WTC11 (cell line): Measurements from ENCODE around the gene IRS2. TPM values are rescaled to one million over a fixed set of nuclear protein-coding genes. Genes with fewer than 3 reads are reported as not detected.

ENCODE experiments used
- ATAC-seq: fragments of 200-7000 bp; cut with Tn5 transposase; 2 replicates; pipeline ENCODE4 v1.10.0; 2021; ENCODE audit warnings: mild to moderate bottlenecking, moderate library complexity
- CTCF ChIA-PET: fragments of 300-600 bp; sonication (Branson Sonifier 250); formaldehyde crosslinking; loops from one replicate; lab custom pipeline; 2021; ENCODE audit warnings: antibody characterized with exemption; lab: Charles Lee
- POLR2A ChIA-PET: fragments of 350-600 bp; sonication (Branson Sonifier 250); formaldehyde crosslinking; loops from one replicate; lab custom pipeline; 2021; ENCODE audit warnings: antibody characterized with exemption; lab: Charles Lee
- DNase-seq: peaks from one replicate; pipeline ENCODE4 v3.0.0; 2021; ENCODE audit warnings: low spot score
- H3K27ac Mint-ChIP-seq: 2 replicates; pipeline ENCODE4 v1.8.0; 2021; ENCODE audit warnings: mixed read lengths
- H3K27me3 Mint-ChIP-seq: 2 replicates; pipeline ENCODE4 v1.8.0; 2021; ENCODE audit warnings: low read depth, mild to moderate bottlenecking, moderate library complexity, mixed read lengths
- H3K36me3 Mint-ChIP-seq: 2 replicates; pipeline ENCODE4 v1.8.0; 2021; ENCODE audit warnings: mixed read lengths
- H3K4me1 Mint-ChIP-seq: 2 replicates; pipeline ENCODE4 v1.8.0; 2022; ENCODE audit warnings: mixed read lengths
- H3K4me3 Mint-ChIP-seq: 2 replicates; pipeline ENCODE4 v1.8.0; 2021; ENCODE audit warnings: mild to moderate bottlenecking, moderate library complexity, mixed read lengths
- H3K9me3 Mint-ChIP-seq: 2 replicates; pipeline ENCODE4 v1.8.0; 2021; ENCODE audit warnings: mixed read lengths
- CREM ChIP-seq: sonication (generic); formaldehyde crosslinking; IDR thresholded peaks from 2 replicates; pipeline ENCODE4 v1.8.1; 2022; ENCODE audit warnings: mild to moderate bottlenecking, missing genetic modification reagents, moderate library complexity
- EMX1 ChIP-seq: fragments of 250-450 bp; sonication (Bioruptor Pico); IDR thresholded peaks from 2 replicates; pipeline ENCODE4 v1.8.0; 2021; ENCODE audit warnings: mild to moderate bottlenecking
- FOXP1 ChIP-seq: sonication (generic); formaldehyde crosslinking; IDR thresholded peaks from 2 replicates; pipeline ENCODE4 v1.8.0; 2022; ENCODE audit warnings: missing genetic modification reagents, mild to moderate bottlenecking, moderate library complexity, borderline replicate concordance
- KAT7 ChIP-seq: sonication (generic); formaldehyde crosslinking; IDR thresholded peaks from 2 replicates; pipeline ENCODE4 v1.8.1; 2023; ENCODE audit warnings: missing genetic modification reagents, mild to moderate bottlenecking, borderline replicate concordance
- MXD4 ChIP-seq: fragments of 250-450 bp; sonication (Bioruptor Pico); IDR thresholded peaks from 2 replicates; pipeline ENCODE4 v1.8.0; 2021; ENCODE audit warnings: mild to moderate bottlenecking, moderate library complexity, borderline replicate concordance
- NFATC4 ChIP-seq: fragments of 250-450 bp; sonication (Bioruptor Pico); IDR thresholded peaks from 2 replicates; pipeline ENCODE4 v1.9.0; 2021; ENCODE audit warnings: mild to moderate bottlenecking
- NFYB ChIP-seq: sonication (generic); formaldehyde crosslinking; conservative IDR thresholded peaks from 2 replicates; pipeline ENCODE4 v1.8.0; 2022; ENCODE audit warnings: low read depth, missing genetic modification reagents
- NR1H2 ChIP-seq: sonication (generic); formaldehyde crosslinking; IDR thresholded peaks from 2 replicates; pipeline ENCODE4 v1.9.0; 2021; ENCODE audit warnings: mild to moderate bottlenecking, moderate library complexity, missing genetic modification reagents
- NR3C1 ChIP-seq: sonication (generic); formaldehyde crosslinking; conservative IDR thresholded peaks from 2 replicates; pipeline ENCODE4 v1.8.1; 2023; ENCODE audit warnings: low read depth, mild to moderate bottlenecking, missing genetic modification reagents
- SP1 ChIP-seq: sonication (generic); formaldehyde crosslinking; conservative IDR thresholded peaks from 2 replicates; pipeline ENCODE4 v1.8.1; 2022; ENCODE audit warnings: missing genetic modification reagents
- TEAD1 ChIP-seq: sonication (generic); formaldehyde crosslinking; IDR thresholded peaks from 2 replicates; pipeline ENCODE4 v1.8.0; 2022; ENCODE audit warnings: mild to moderate bottlenecking, missing genetic modification reagents
- ZNF219 ChIP-seq: sonication (generic); formaldehyde crosslinking; IDR thresholded peaks from 2 replicates; pipeline ENCODE4 v1.8.0; 2023; ENCODE audit warnings: missing genetic modification reagents, mild to moderate bottlenecking, borderline replicate concordance
- ZNF396 ChIP-seq: fragments of 250-450 bp; sonication (Bioruptor Pico); IDR thresholded peaks from 2 replicates; pipeline ENCODE4 v1.8.0; 2021; ENCODE audit warnings: mild to moderate bottlenecking, moderate library complexity, borderline replicate concordance
- total RNA-seq: library from RNA; stranded (reverse); gene quantifications from 3 replicates; pipeline ENCODE4 v1.2.3, GENCODE V29; 2021
- TF ChIP-seq, protein P1 (sequence below): fragments of 200-600 bp; IDR thresholded peaks from 2 replicates; pipeline ENCODE4 v1.8.0; 2022; ENCODE audit warnings: antibody characterized with exemption
- TF ChIP-seq, protein P2 (sequence below): sonication (generic); formaldehyde crosslinking; IDR thresholded peaks from 2 replicates; pipeline ENCODE4 v1.8.1; 2023; ENCODE audit warnings: mild to moderate bottlenecking, moderate library complexity, missing genetic modification reagents
- TF ChIP-seq, protein P3 (sequence below): sonication (generic); formaldehyde crosslinking; IDR thresholded peaks from 2 replicates; pipeline ENCODE4 v1.8.1; 2023; ENCODE audit warnings: mild to moderate bottlenecking, missing genetic modification reagents, moderate library complexity
- TF ChIP-seq, protein P4 (sequence below): sonication (generic); formaldehyde crosslinking; IDR thresholded peaks from 2 replicates; pipeline ENCODE4 v1.8.1; 2023; ENCODE audit warnings: mild to moderate bottlenecking, missing genetic modification reagents
- TF ChIP-seq, protein P5 (sequence below): sonication (generic); formaldehyde crosslinking; IDR thresholded peaks from 2 replicates; pipeline ENCODE4 v1.8.1; 2022; ENCODE audit warnings: mild to moderate bottlenecking, moderate library complexity, missing genetic modification reagents
- TF ChIP-seq, protein P6 (sequence below): sonication (generic); formaldehyde crosslinking; IDR thresholded peaks from 2 replicates; pipeline ENCODE4 v1.8.0; 2023; ENCODE audit warnings: mild to moderate bottlenecking, missing genetic modification reagents
- TF ChIP-seq, protein P7 (sequence below): sonication (generic); formaldehyde crosslinking; IDR thresholded peaks from 2 replicates; pipeline ENCODE4 v1.8.0; 2022; ENCODE audit warnings: mild to moderate bottlenecking, missing genetic modification reagents

Gene IRS2
- total RNA-seq, 1 experiment from 2014 or later = 20.5 TPM

DNA sequence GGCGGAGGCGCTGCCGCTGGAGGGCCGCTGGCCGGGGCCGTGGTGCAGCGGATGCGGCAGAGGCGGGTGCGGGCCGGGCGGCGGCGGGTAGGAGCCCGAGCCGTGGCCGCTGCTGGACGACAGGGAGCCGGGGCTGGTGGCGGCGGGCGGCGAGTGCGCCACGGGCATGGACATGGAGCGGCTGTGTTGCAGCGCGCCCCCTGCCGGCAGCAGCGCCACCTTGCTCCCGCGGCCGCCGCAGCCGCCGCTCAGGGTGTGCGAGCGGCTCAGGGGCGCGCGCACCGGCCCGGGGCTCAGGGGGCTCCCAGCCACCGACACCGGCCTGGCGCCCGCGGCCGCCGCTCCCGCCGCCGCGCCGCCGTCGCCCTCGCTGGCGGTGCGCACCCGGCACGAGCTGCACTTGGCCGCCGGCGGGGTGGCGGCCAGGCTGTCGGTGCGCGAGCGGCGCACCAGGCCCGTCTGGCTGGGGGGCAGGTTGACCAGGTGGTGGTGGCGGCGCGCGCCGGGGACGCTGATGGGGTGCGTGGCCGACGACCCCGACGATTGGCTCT, 1.7 kb downstream of the IRS2 start:
- DNase-seq (peak; percentile 83), ATAC-seq (peak; percentile 40)
- Mint-ChIP-seq H3K9me3 (no peaks in the 10 kb centered on the region), H3K4me1 (peaks cover 28% of the 10 kb centered on the region), H3K27me3 (no peaks in the 10 kb centered on the region; the same call in 1 of the 2 replicates), H3K4me3 (peak overlapping the region; percentile 73), H3K27ac (no peak overlapping the region), H3K36me3 (peaks cover 11% of the 10 kb centered on the region)
- ChIA-PET POLR2A (interaction anchor here (0.7 kb wide), 1 partner anchor 60 kb away, joined by 3 read pairs; no protein-coding TSS in a partner anchor), CTCF (interaction anchor here (0.7 to 2.4 kb wide), 10 partner anchors 56 to 684 kb away, joined by 3 to 10 read pairs (median 3); no protein-coding TSS in a partner anchor)
- TF ChIP-seq NFYB (no peak), SP1 (CRISPR knock-in tag) (no peak; the same call in 1 of the 2 replicates), KAT7 (CRISPR knock-in tag) (peak; percentile 78; the same call in 1 of the 2 replicates), EMX1 (0 out of 2 replicates have a peak, but pooled peaks have one; percentile 61), FOXP1 (0 out of 2 replicates have a peak, but pooled peaks have one; percentile 9)
- TF ChIP-seq, protein P1, sequence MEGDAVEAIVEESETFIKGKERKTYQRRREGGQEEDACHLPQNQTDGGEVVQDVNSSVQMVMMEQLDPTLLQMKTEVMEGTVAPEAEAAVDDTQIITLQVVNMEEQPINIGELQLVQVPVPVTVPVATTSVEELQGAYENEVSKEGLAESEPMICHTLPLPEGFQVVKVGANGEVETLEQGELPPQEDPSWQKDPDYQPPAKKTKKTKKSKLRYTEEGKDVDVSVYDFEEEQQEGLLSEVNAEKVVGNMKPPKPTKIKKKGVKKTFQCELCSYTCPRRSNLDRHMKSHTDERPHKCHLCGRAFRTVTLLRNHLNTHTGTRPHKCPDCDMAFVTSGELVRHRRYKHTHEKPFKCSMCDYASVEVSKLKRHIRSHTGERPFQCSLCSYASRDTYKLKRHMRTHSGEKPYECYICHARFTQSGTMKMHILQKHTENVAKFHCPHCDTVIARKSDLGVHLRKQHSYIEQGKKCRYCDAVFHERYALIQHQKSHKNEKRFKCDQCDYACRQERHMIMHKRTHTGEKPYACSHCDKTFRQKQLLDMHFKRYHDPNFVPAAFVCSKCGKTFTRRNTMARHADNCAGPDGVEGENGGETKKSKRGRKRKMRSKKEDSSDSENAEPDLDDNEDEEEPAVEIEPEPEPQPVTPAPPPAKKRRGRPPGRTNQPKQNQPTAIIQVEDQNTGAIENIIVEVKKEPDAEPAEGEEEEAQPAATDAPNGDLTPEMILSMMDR = peak; percentile 75
- TF ChIP-seq, protein P2, sequence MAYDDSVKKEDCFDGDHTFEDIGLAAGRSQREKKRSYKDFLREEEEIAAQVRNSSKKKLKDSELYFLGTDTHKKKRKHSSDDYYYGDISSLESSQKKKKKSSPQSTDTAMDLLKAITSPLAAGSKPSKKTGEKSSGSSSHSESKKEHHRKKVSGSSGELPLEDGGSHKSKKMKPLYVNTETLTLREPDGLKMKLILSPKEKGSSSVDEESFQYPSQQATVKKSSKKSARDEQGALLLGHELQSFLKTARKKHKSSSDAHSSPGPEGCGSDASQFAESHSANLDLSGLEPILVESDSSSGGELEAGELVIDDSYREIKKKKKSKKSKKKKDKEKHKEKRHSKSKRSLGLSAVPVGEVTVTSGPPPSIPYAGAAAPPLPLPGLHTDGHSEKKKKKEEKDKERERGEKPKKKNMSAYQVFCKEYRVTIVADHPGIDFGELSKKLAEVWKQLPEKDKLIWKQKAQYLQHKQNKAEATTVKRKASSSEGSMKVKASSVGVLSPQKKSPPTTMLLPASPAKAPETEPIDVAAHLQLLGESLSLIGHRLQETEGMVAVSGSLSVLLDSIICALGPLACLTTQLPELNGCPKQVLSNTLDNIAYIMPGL (CRISPR knock-in tag) = peak; percentile 62
- TF ChIP-seq, protein P3, sequence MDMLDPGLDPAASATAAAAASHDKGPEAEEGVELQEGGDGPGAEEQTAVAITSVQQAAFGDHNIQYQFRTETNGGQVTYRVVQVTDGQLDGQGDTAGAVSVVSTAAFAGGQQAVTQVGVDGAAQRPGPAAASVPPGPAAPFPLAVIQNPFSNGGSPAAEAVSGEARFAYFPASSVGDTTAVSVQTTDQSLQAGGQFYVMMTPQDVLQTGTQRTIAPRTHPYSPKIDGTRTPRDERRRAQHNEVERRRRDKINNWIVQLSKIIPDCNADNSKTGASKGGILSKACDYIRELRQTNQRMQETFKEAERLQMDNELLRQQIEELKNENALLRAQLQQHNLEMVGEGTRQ = 0 out of 2 replicates have a peak, but pooled peaks have one; percentile 12
- TF ChIP-seq, all 79 proteins: peak for 6

DNA sequence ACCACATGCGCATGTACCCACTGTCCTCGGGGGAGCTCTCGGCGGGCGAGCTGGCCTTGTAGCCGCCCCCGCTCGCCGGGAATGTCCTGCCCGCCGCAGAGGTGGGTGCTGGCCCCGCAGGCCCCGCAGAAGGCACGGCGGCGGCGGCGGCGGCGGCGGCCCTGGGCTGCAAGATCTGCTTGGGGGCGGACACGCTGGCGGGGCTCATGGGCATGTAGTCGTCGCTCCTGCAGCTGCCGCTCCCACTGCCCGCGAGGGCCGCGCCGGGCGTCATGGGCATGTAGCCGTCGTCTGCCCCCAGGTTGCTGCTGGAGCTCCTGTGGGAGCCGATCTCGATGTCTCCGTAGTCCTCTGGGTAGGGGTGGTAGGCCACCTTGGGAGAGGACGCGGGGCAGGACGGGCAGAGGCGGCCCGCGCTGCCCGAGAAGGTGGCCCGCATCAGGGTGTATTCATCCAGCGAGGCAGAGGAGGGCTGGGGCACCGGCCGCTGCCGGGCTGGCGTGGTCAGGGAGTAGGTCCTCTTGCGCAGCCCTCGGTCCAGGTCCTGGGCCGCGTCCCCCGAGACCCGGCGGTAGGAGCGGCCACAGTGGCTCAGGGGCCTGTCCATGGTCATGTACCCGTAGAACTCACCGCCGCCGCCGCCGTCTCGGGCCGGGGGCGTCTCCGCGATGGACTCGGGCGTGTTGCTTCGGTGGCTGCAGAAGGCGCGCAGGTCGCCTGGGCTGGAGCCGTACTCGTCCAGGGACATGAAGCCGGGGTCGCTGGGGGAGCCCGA, 2.4 kb downstream of the IRS2 start:
- CTCF ChIA-PET = interaction anchor here (0.6 to 2.4 kb wide), 10 partner anchors 28 to 822 kb away, joined by 3 to 10 read pairs (median 3); no protein-coding TSS in a partner anchor
- Mint-ChIP-seq H3K4me1 (peaks cover 34% of the 10 kb centered on the region), H3K27me3 (no peaks in the 10 kb centered on the region; the same call in 1 of the 2 replicates), H3K9me3 (no peaks in the 10 kb centered on the region), H3K4me3 (peak overlapping the region; percentile 73), H3K27ac (no peak overlapping the region), H3K36me3 (peaks cover 11% of the 10 kb centered on the region)
- POLR2A ChIA-PET = no interaction called here
- DNase-seq (peak; percentile 32), ATAC-seq (peak; percentile 0)
- no peak for TF ChIP-seq NR3C1
- no peak for TF ChIP-seq NFATC4
- no peak for TF ChIP-seq MXD4 (CRISPR knock-in tag)
- TF ChIP-seq, protein P4, sequence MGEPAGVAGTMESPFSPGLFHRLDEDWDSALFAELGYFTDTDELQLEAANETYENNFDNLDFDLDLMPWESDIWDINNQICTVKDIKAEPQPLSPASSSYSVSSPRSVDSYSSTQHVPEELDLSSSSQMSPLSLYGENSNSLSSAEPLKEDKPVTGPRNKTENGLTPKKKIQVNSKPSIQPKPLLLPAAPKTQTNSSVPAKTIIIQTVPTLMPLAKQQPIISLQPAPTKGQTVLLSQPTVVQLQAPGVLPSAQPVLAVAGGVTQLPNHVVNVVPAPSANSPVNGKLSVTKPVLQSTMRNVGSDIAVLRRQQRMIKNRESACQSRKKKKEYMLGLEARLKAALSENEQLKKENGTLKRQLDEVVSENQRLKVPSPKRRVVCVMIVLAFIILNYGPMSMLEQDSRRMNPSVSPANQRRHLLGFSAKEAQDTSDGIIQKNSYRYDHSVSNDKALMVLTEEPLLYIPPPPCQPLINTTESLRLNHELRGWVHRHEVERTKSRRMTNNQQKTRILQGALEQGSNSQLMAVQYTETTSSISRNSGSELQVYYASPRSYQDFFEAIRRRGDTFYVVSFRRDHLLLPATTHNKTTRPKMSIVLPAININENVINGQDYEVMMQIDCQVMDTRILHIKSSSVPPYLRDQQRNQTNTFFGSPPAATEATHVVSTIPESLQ (CRISPR knock-in tag) = no peak
- no peak for TF ChIP-seq CREM (CRISPR knock-in tag)
- no peak for TF ChIP-seq NR1H2 (CRISPR knock-in tag)
- 0 out of 2 replicates have a peak, but pooled peaks have one; percentile 15 for TF ChIP-seq ZNF219 (CRISPR knock-in tag)
- no peak for TF ChIP-seq ZNF396
- no peak for TF ChIP-seq TEAD1 (CRISPR knock-in tag)
- TF ChIP-seq, protein P5, sequence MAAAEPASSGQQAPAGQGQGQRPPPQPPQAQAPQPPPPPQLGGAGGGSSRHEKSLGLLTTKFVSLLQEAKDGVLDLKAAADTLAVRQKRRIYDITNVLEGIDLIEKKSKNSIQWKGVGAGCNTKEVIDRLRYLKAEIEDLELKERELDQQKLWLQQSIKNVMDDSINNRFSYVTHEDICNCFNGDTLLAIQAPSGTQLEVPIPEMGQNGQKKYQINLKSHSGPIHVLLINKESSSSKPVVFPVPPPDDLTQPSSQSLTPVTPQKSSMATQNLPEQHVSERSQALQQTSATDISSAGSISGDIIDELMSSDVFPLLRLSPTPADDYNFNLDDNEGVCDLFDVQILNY = 0 out of 2 replicates have a peak, but pooled peaks have one; percentile 20
- TF ChIP-seq, protein P6, sequence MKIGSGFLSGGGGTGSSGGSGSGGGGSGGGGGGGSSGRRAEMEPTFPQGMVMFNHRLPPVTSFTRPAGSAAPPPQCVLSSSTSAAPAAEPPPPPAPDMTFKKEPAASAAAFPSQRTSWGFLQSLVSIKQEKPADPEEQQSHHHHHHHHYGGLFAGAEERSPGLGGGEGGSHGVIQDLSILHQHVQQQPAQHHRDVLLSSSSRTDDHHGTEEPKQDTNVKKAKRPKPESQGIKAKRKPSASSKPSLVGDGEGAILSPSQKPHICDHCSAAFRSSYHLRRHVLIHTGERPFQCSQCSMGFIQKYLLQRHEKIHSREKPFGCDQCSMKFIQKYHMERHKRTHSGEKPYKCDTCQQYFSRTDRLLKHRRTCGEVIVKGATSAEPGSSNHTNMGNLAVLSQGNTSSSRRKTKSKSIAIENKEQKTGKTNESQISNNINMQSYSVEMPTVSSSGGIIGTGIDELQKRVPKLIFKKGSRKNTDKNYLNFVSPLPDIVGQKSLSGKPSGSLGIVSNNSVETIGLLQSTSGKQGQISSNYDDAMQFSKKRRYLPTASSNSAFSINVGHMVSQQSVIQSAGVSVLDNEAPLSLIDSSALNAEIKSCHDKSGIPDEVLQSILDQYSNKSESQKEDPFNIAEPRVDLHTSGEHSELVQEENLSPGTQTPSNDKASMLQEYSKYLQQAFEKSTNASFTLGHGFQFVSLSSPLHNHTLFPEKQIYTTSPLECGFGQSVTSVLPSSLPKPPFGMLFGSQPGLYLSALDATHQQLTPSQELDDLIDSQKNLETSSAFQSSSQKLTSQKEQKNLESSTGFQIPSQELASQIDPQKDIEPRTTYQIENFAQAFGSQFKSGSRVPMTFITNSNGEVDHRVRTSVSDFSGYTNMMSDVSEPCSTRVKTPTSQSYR (CRISPR knock-in tag) = no peak
- TF ChIP-seq, protein P7, sequence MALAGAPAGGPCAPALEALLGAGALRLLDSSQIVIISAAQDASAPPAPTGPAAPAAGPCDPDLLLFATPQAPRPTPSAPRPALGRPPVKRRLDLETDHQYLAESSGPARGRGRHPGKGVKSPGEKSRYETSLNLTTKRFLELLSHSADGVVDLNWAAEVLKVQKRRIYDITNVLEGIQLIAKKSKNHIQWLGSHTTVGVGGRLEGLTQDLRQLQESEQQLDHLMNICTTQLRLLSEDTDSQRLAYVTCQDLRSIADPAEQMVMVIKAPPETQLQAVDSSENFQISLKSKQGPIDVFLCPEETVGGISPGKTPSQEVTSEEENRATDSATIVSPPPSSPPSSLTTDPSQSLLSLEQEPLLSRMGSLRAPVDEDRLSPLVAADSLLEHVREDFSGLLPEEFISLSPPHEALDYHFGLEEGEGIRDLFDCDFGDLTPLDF = no peak
